Ascending aorta (tissue), 2 donors: ENCODE data around the gene RAB40C. TPM values are rescaled to one million over a fixed set of nuclear protein-coding genes. Genes with fewer than 3 reads are reported as not detected.

Source experiments
- DNase-seq, 2 donors: peaks; one replicate each; pipeline ENCODE4 v3.0.0-alpha.2; 2019; ENCODE audit warnings: low spot score in 2 of 2
- H3K27ac ChIP-seq, 2 donors: fragments of 200-600 bp; sonication (generic); one replicate each; pipeline ENCODE4 v1.5.1; 2016 to 2017; ENCODE audit warnings: mild to moderate bottlenecking in 1 of 2
- H3K27me3 ChIP-seq: fragments of 200-600 bp; sonication (generic); one replicate; pipeline ENCODE4 v1.5.1; 2017
- H3K36me3 ChIP-seq, 2 donors: fragments of 200-600 bp; sonication (generic); one replicate each; pipeline ENCODE4 v1.5.1; 2016
- H3K4me1 ChIP-seq, 2 donors: fragments of 200-600 bp; sonication (generic); one replicate each; pipeline ENCODE4 v1.5.1; 2016 to 2017; ENCODE audit warnings: mild to moderate bottlenecking in 1 of 2
- H3K4me3 ChIP-seq, 2 donors: fragments of 200-600 bp; sonication (generic); one replicate each; pipeline ENCODE4 v1.5.1; 2016 to 2017; ENCODE audit warnings: mild to moderate bottlenecking in 1 of 2
- H3K9me3 ChIP-seq, 2 donors: fragments of 200-600 bp; sonication (generic); one replicate each; pipeline ENCODE4 v1.5.1; 2016
- CTCF ChIP-seq, 3 experiments: fragments of 200-600 bp in 2 of 3; fragments of 450-650 bp in 1 of 3; sonication (generic) in 2 of 3; IDR thresholded peaks; one replicate each; pipeline ENCODE4 v1.5.1; 2016 to 2019; ENCODE audit warnings: antibody characterized with exemption in 3 of 3, mild to moderate bottlenecking in 1 of 3, moderate library complexity in 1 of 3
- intact Hi-C: fragments of 100-400 bp; cut with DNase I; formaldehyde crosslinking; loops from one replicate; pipeline ENCODE4 v1.15.1; 2023
- total RNA-seq: library from RNA; depleted of rRNA; stranded (reverse); fragments of >200 nt; gene quantifications from one replicate; pipeline ENCODE4 v1.1.0, GENCODE V29; 2016

RAB40C gene
- total RNA-seq, 1 donor from 2014 or later: 29.8 TPM

- H3K9me3 ChIP-seq: no peaks in the 10 kb centered on the region
- no peak overlapping the region for H3K4me3 ChIP-seq
- H3K27ac ChIP-seq: no peak overlapping the region
- intact Hi-C loops: no loop called here
- no peaks in the 10 kb centered on the region for H3K27me3 ChIP-seq
- TF ChIP-seq CTCF (IDR thresholded peaks at IDR 0.05): no peak
- H3K36me3 ChIP-seq: peaks cover 45% of the 10 kb centered on the region in 2 donors
- no peak for DNase-seq
- H3K4me1 ChIP-seq: peaks cover 0 to 15% of the 10 kb centered on the region in 2 donors
Measured at GRCh38 chr16:673399-673991, 83.6 kb downstream of the RAB40C start.

GRCh38 chr16:674214-674881 is 84.5 kb downstream of the RAB40C start:
- Histone ChIP-seq H3K27me3 (no peaks in the 10 kb centered on the region), H3K27ac (no peak overlapping the region), H3K36me3 (peaks cover 44 to 45% of the 10 kb centered on the region in 2 donors), H3K4me1 (peaks cover 0 to 7% of the 10 kb centered on the region in 2 donors), H3K9me3 (no peaks in the 10 kb centered on the region), H3K4me3 (no peak overlapping the region)
- no peak for TF ChIP-seq CTCF (IDR thresholded peaks at IDR 0.05)
- intact Hi-C loops: no loop called here
- DNase-seq: no peak

- intact Hi-C loops: no loop called here
- Histone ChIP-seq H3K27ac (no peak within 1 kb of the TSS), H3K9me3 (no peaks in the 10 kb centered on the region), H3K4me3 (peak within 1 kb of the TSS; percentile 48 to 56), H3K27me3 (no peaks in the 10 kb centered on the region), H3K4me1 (peaks cover 0 to 7% of the 10 kb centered on the region in 2 donors), H3K36me3 (peaks cover 36% of the 10 kb centered on the region in 2 donors)
- no peak for TF ChIP-seq CTCF (IDR thresholded peaks at IDR 0.05)
- no peak for DNase-seq
Measured at GRCh38 chr16:674968-675883, 85.4 kb downstream of the RAB40C start, which contains the start of gene RHBDL1. Gene RHBDL1, plus strand, starts transcription at chr16:675671. Its CDS starts 120 bp downstream, at chr16:675791.

GRCh38 chr16:675884-676564 is 86.2 kb downstream of the RAB40C start:
- no peak for DNase-seq
- TF ChIP-seq CTCF (IDR thresholded peaks at IDR 0.05): no peak

GRCh38 chr16:676565-676902 is 86.7 kb downstream of the RAB40C start:
- no peak for DNase-seq
- Histone ChIP-seq H3K4me3 (no peak overlapping the region), H3K4me1 (peaks cover 11 to 16% of the 10 kb centered on the region in 2 donors), H3K27ac (no peak overlapping the region), H3K27me3 (no peaks in the 10 kb centered on the region), H3K36me3 (peaks cover 23 to 25% of the 10 kb centered on the region in 2 donors), H3K9me3 (no peaks in the 10 kb centered on the region)
- intact Hi-C loops: no loop called here
- TF ChIP-seq CTCF (IDR thresholded peaks at IDR 0.05): no peak

More at GRCh38 chr16:675884-676564, 86.2 kb downstream of the RAB40C start:
- Histone ChIP-seq H3K36me3 (peaks cover 28% of the 10 kb centered on the region in 2 donors), H3K4me1 (peaks cover 6 to 11% of the 10 kb centered on the region in 2 donors), H3K9me3 (no peaks in the 10 kb centered on the region), H3K27me3 (no peaks in the 10 kb centered on the region), H3K4me3 (peak overlapping the region; percentile 48 to 56), H3K27ac (no peak overlapping the region)
- intact Hi-C loops: no loop called here
